BE2C (cell line): ENCODE data around the gene APPBP2.

ENCODE experiments used
- DNase-seq: peaks from one replicate; pipeline ENCODE4 v3.0.0-alpha.2; 2020
- H3K27me3 ChIP-seq: fragments of 250-450 bp; sonication (Bioruptor Pico); 2 replicates; pipeline ENCODE4 v1.5.1; 2020; ENCODE audit warnings: mild to moderate bottlenecking
- H3K36me3 ChIP-seq: fragments of 250-450 bp; sonication (Bioruptor Pico); 2 replicates; pipeline ENCODE4 v1.5.1; 2020; ENCODE audit warnings: mild to moderate bottlenecking
- H3K4me1 ChIP-seq: fragments of 250-450 bp; sonication (Bioruptor Pico); 2 replicates; pipeline ENCODE4 v1.5.1; 2020
- H3K4me3 ChIP-seq: 2 replicates; pipeline ENCODE4 v1.5.1; 2011; ENCODE audit warnings: low read depth, low read length
- H3K9me3 ChIP-seq: fragments of 250-450 bp; sonication (Bioruptor Pico); 2 replicates; pipeline ENCODE4 v1.5.1; 2020
- TF ChIP-seq, protein P1 (sequence below): IDR thresholded peaks from 2 replicates; pipeline ENCODE4 v1.5.1; 2012; ENCODE audit warnings: mild to moderate bottlenecking, low read depth, low read length

Gene APPBP2

DNA sequence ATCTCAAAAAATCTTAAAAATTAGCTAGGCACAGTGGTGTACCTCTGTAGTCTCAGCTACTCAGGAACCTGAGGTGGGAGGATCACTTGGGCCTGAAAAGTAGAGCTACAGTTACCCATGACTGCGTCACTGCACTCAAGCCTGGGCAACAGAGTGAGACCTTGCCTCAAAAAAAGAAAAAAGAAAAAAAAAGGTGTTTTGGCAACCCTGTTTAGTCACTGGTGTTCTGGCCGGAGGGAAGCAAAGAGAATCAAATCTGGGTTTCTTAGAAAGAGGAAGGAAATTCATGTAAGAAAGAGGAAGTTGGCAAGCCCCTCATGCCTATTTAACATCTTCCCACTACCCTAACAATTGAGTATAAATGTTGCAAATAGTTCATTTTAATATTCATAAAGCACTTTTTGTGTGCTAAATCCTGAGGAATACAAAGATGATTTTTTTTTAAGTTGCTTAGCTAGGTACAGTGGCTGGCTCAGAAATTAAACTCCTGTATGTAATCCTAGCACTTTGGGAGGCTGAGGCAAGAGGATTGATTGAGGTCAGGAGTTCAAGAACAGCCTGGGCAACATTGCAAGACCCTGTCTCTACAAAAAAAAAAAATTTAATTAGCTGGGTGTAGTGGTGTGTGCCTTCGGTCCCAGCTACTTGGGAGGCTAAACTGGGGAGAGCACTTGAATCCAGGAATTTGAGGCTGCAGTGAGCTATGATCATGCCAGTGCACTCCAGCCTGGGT is 127.6 kb downstream of the APPBP2 start:
- no peaks in the 10 kb centered on the region for H3K9me3 ChIP-seq
- no peaks in the 10 kb centered on the region for H3K4me1 ChIP-seq
- H3K36me3 ChIP-seq: no peaks in the 10 kb centered on the region
- H3K4me3 ChIP-seq: no peak overlapping the region
- TF ChIP-seq, protein P1, sequence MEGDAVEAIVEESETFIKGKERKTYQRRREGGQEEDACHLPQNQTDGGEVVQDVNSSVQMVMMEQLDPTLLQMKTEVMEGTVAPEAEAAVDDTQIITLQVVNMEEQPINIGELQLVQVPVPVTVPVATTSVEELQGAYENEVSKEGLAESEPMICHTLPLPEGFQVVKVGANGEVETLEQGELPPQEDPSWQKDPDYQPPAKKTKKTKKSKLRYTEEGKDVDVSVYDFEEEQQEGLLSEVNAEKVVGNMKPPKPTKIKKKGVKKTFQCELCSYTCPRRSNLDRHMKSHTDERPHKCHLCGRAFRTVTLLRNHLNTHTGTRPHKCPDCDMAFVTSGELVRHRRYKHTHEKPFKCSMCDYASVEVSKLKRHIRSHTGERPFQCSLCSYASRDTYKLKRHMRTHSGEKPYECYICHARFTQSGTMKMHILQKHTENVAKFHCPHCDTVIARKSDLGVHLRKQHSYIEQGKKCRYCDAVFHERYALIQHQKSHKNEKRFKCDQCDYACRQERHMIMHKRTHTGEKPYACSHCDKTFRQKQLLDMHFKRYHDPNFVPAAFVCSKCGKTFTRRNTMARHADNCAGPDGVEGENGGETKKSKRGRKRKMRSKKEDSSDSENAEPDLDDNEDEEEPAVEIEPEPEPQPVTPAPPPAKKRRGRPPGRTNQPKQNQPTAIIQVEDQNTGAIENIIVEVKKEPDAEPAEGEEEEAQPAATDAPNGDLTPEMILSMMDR: no peak
- no peak for DNase-seq
- no peaks in the 10 kb centered on the region for H3K27me3 ChIP-seq

DNA sequence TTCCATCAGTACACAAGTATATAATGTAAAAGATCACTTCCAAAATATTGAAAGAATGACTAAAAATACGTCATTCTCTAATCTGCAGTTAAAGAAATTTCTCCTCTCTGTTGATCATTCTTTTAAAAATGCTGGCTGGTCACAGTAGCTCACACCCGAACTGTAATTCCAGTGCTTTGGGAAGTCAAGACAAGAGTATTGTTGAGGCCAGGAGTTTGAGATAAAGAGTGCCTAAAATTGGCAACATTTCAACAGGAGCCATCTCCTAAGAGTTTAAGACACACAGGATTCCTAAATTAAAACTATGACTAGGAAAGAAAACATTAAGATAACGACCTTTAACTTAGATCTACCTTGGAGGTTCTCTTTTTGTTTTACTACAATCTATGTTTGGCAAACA is 129.6 kb downstream of the APPBP2 start:
- no peak for DNase-seq
- no peaks in the 10 kb centered on the region for H3K9me3 ChIP-seq
- no peaks in the 10 kb centered on the region for H3K27me3 ChIP-seq
- TF ChIP-seq, protein P1: no peak
- no peak overlapping the region for H3K4me3 ChIP-seq
- H3K36me3 ChIP-seq: no peaks in the 10 kb centered on the region
- peaks cover 3% of the 10 kb centered on the region for H3K4me1 ChIP-seq

DNA sequence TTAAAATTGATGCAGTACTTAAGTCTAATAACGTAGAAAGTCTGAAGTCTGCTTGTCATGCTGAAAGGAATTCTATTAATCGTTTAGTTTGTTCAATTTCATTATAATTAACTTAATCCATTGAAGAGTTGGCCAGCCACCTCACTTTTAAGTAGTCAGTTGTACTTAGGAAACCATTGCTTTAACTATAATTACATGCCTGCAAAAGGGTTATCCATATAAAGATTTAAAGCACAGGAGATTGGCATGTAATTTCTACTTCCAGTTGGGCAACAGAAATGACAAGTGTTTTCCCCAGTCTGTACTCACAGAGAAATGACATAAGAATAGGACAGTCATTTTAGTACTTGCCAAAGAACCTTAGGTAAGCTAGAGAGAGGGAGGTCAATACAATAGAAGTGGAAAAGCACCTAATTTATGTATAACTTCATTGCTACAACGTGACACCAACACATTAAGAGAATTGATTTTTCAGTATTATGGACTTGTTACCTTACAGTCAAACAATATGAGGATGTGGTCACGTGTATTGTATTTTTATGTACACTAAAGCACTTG is 130.5 kb downstream of the APPBP2 start:
- Histone ChIP-seq H3K36me3 (no peaks in the 10 kb centered on the region), H3K4me3 (no peak overlapping the region), H3K4me1 (peaks cover 3% of the 10 kb centered on the region), H3K27me3 (no peaks in the 10 kb centered on the region), H3K9me3 (no peaks in the 10 kb centered on the region)
- TF ChIP-seq, protein P1: no peak
- no peak for DNase-seq

DNA sequence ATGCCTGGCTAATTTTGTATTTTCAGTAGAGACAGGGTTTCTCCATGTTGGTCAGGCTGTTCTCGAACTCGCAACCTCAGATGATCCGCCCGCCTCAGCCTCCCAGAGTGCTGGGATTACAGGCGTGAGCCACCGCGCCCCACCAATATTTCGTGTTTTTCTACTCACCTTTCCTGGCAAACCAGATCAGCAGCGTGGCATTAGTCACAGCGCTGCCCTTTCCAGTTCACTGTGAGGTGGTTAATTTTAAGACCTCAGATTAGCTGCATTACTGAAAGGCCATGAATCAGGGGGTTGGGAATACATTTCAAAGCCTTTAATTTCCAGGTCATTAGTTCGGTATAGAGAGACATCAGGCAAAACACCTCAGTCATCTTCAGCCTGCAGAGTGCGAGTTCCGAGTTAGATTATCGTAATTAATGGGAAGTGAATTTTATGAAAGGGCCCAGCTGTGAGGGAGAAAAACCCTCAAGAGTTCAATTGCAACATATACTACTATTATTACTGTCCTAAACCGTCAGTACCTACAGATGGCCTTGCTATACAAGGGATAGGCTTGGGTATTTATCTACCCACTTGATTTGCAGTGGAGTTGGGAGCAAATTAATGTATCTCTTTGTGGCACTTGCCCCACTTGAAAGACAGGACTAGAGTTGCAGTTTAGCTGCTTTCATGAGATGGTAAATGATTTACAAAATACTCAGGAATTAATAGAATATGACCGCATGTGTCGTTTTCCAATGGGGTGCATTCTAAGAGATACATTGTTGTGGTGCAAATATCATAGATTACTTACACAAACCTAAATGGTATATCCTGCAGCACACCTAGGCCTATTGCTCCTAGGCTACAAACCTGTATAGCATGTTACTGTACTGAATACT is 132.0 kb downstream of the APPBP2 start:
- DNase-seq: no peak
- TF ChIP-seq, protein P1: no peak
- H3K9me3 ChIP-seq: no peaks in the 10 kb centered on the region
- H3K36me3 ChIP-seq: no peaks in the 10 kb centered on the region
- H3K4me1 ChIP-seq: peaks cover 3% of the 10 kb centered on the region
- no peaks in the 10 kb centered on the region for H3K27me3 ChIP-seq
- H3K4me3 ChIP-seq: no peak overlapping the region
